Activated T-cell treated with anti-CD3 and anti-CD28 coated beads, Interleukin-2, amount 50 U/mL, for 1 hour (primary cell): Measurements from ENCODE around the gene GPC3.

Experiments
- DNase-seq: peaks from one replicate; pipeline ENCODE4 v3.0.0-alpha.2; 2020

Gene GPC3

GRCh38 chrX:133593531-133593930 is 391.9 kb downstream of the GPC3 start:
- no peak for DNase-seq

- no peak for DNase-seq
Measured at GRCh38 chrX:133590703-133591505, 394.5 kb downstream of the GPC3 start.

DNA sequence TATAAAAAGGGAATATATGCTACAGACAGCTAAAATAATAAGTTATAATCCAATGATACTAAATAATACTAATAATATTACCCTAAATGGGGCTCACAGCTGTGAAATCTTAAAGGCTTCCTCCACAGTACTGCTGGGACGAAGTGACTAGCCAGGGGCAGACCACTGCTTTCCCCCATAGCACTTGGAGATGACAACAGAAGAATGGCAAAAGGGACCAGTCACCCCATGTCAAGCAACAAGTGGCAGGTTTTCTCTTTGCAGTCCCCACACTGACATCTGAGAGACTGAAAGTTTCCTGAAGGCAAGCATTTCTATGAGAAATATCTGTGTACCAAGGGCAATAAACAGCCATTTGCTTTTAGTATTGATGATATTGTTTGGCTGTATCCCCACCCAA is 396.6 kb downstream of the GPC3 start:
- DNase-seq = no peak

DNA sequence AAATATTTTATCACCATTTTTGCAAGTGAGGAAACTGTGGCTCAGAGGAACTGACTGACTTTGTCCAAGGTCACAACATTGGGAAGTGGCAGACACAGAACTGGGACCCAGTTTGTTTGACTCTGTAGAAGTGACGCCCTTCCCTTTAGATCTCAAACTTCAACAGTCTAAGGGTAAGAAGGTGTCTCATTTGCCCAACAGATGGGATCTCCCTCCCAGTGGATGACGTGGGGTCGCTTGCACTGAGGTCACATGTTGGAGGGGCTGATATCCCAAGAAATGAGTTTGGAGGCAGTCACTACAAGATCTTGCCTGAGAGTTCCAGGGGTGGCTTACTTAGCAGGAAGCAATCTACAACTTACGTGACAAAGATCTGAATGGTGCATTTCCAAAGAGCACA is 397.6 kb downstream of the GPC3 start:
- no peak for DNase-seq

- no peak for DNase-seq
Measured at GRCh38 chrX:133587071-133587470, 398.3 kb downstream of the GPC3 start.

GRCh38 chrX:133586443-133586842 is 399.0 kb downstream of the GPC3 start:
- no peak for DNase-seq

DNA sequence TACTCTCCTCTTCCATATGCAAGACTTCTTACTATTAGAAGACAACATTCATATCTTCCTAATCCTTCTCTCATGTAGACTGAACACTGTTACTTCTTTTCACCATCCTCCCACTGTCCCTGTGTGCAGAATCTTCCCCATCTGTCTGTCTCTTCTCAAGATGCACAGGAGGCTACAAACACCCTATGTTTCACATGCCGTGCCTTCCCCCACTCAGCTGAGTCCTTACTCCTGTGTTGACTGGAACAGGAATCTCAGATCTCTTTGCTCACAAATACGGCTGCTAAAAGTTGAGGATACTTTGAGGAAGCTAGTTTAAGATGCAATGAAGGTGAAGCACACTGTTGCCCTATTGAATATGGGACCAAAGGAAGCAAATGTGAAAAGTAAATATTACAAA is 401.6 kb downstream of the GPC3 start:
- no peak for DNase-seq

DNA sequence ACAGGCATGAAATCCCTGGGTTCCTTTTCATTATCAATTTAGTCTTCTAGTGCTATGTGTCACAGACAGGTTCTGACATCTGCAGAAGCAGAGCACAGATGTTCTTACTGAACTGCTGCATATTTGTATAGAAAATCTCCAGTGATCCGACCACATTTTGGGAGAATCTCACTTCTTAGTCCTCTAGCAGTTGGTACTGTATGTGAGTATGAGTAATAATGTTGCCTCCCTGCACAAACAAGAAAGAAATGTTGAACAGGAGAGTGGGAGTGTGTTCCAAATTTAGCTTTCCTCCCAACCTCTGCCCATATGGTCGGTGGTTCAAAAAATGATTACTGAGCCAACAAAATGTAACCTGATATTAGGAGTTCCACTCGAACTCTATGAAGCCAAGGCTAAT is 404.8 kb downstream of the GPC3 start:
- no peak for DNase-seq

DNA sequence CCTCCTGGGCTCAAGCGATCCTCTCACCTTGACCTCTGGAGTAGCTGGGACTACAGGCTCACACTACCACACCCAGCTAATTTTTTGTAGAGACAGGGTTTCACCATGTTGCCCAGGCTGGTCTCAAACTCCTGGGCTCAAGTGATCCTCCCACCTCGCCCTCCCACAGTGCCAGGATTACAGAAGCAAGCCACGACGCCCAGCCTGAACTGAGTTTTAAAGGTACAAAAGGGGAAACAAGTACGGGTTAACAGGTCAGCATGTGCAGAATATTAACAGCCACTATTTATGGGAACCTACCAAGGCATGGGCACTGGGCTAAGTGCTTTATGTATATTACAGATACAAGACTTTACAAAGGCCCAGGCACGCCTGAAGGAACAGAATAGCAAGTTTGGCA is 405.8 kb downstream of the GPC3 start:
- DNase-seq = no peak

DNA sequence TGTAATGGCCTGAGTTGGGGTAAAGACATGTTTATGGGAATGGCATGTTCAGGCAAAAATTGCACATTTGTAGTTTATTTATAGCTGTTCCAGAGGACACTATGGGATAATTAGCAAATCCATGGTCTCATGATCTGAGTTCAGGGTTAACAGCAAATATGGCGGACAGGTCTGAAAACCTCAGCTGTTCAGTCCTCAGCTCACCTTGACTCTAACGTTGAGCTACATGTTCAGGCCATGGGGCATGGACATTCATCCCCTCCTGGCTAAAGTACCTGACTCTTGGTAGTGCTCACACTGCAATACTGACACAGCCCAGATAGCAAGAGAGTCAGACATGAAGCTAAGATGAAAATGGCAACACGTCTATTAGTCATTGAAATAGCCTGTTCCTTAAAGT is 408.5 kb downstream of the GPC3 start:
- no peak for DNase-seq

- no peak for DNase-seq
Measured at GRCh38 chrX:133575501-133576136, 409.8 kb downstream of the GPC3 start.

GRCh38 chrX:133574716-133575115 is 410.7 kb downstream of the GPC3 start:
- no peak for DNase-seq

GRCh38 chrX:133570549-133570948 is 414.8 kb downstream of the GPC3 start:
- no peak for DNase-seq

DNA sequence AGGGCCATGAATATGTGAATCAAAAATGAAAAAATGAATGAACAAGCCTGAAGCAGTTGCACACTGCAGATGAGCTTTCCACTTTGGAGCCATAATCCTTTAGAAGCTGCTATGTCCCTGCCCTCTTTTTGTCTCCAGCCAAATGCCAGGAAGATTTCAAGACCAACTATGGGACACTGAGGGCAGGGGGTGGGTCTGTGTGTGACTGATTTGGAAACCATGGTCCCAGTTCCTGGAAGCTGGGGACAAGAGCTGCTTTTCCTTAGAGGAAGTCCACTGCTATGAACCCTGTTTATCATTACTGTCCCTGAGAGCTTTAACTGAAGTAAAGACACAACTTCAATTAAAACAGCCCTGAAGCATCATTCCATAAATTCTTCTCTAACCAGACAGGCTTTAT is 416.2 kb downstream of the GPC3 start:
- DNase-seq = no peak

DNA sequence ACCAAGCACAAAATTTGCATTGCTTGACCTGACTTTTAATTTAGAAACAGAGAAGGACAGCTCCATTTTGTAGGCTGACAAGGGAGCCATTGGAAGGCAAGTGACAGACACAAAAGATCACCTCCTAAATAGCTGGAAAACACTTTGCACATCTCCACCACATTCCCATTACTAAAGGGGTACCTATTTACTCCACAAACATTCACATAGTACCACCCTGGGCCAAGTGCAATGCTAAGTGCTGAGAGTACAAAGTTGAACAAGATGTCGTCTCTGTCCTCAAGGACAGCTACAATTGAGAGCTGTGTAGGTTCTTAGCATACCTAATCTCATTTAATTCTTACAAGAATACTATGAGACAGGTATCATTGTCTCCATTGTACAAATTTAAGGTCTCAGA is 417.3 kb downstream of the GPC3 start:
- no peak for DNase-seq

GRCh38 chrX:133566876-133567275 is 418.5 kb downstream of the GPC3 start:
- DNase-seq = no peak

DNA sequence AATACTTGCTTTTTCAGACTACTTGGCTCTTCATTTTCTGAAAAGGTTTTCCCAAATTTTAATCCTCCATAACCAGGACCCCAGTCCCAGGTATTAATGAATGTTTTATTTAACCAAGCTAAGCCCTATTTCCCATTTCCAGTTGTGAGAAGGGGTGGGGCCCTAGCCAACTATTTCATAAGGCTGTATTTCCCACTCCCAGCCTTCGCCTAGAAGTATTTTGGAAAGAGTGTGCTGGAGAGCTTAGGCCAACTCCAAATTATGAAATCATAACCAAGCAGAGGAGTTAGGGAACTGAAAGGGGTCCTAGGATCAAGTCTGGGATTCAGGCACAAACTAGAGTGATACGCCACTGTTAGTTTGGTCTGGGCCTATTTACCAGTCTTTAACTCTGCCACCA is 421.7 kb downstream of the GPC3 start:
- DNase-seq = no peak

GRCh38 chrX:133561251-133561650 is 424.1 kb downstream of the GPC3 start:
- DNase-seq = no peak

GRCh38 chrX:133559909-133560308 is 425.5 kb downstream of the GPC3 start:
- no peak for DNase-seq

GRCh38 chrX:133555782-133556458 is 429.5 kb downstream of the GPC3 start:
- no peak for DNase-seq

GRCh38 chrX:133550665-133551485 is 434.5 kb downstream of the GPC3 start:
- no peak for DNase-seq

DNA sequence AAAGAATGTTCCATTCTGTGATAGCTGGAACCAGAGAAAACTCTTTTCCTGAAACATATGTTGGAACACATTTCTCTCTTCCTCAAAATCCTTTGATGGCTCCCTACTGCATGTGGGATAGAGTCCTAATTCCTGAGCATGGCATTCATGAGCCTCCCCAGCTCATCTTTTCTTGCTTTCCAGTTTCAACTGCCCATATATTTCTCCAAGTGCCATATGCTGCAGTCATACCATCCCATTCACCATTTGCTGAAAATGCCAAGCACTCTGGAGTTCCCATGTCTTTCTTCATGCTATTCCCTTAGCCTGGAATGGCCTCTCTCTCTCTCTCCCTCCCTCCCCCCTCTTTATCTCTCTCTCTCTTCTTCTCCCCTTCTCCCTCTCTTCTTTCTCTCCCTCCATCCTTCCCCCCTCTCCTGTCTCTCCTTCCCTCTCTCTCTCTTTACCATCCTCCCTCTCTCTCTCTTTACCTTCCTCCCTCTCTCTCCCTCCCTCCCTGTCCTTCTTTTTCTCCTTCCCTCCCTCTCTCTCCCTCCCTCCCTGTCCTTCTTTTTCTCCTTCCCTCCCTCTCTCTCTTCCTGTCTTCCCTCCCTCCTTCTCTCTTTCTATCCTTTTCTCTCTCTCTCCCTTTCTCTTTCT is 436.0 kb downstream of the GPC3 start:
- DNase-seq = no peak

DNA sequence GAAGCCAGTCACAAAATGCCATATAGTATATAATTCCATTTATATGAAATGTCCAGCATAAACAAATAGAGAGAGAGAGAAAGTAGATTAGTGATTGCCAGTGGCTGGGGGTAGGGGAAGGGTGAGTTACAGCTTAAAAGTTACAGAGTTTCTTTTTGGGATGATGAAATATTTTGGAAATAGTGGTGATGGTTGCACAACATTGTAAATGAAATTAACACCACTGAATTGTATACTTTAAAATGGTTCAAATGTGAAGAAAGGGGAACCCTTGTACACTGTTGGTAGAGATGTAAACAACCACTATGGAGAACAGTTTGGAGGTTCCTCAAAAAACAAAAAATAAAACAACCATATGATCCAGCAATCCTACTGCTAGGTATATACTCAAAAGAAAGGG is 439.0 kb downstream of the GPC3 start:
- no peak for DNase-seq
